Thyroid gland (tissue), 4 donors: ENCODE data around the gene OVAAL.

ENCODE experiments used
- CTCF ChIP-seq, 6 experiments: fragments of 200-600 bp in 3 of 6; fragments of 450-650 bp in 3 of 6; sonication (generic) in 3 of 6; IDR thresholded peaks; one replicate each; pipeline ENCODE4 v1.5.1; 2016 to 2019; ENCODE audit warnings: antibody characterized with exemption in 6 of 6, mild to moderate bottlenecking in 2 of 6, inconsistent platforms in 1 of 6, moderate library complexity in 1 of 6
- POLR2A ChIP-seq, 2 donors: fragments of 450-650 bp; IDR thresholded peaks; one replicate each; pipeline ENCODE4 v1.6.1; 2017; ENCODE audit warnings: antibody characterized with exemption in 2 of 2, mild to moderate bottlenecking in 2 of 2, moderate library complexity in 1 of 2

DNA sequence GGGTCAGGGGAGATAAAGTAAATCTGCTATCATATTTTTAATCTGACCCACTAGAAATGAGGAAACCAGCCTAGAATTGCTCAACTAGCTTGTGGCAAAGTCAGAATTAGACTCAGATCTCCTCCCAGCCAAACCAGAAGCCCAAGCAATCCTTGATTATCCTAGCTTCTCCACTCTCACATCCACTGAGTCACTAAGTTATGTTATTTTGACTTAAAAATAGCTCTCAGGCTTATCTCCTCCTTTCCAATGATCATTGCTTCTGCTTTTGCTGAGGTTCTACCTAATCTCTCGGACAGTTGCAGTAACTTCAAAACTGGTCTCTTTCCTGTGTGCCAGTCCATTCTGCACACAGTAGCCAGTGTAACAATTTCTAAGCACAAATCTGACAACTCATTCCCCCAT lies 22.9 kb downstream of the OVAAL start:
- TF ChIP-seq CTCF (IDR thresholded peaks at IDR 0.05) = no peak
- TF ChIP-seq POLR2A (IDR thresholded peaks at IDR 0.05) = no peak
